Suppressor macrophage (primary cell): ENCODE results near the gene MMP26.

Experiments used
- DNase-seq, 4 experiments: peaks; one replicate each; pipeline ENCODE4 v3.0.0-alpha.2; 2020 to 2022
- total RNA-seq, 17 experiments: gene quantifications; one replicate each; lab custom pipeline; 2026; ENCODE audit warnings: mixed read lengths in 6 of 17, inconsistent platforms in 3 of 17; lab: John Stamatoyannopoulos, UW

MMP26 gene
- 0 to 1.2 (median 0) reads per million in 17 experiments for total RNA-seq

GRCh38 chr11:4704054-4704789 is at the start of gene MMP26:
TSS of gene MMP26 (plus strand) at chr11:4704784.
- DNase-seq, result no peak

- DNase-seq, result no peak
These were observed 45.7 kb upstream of the MMP26 start for GRCh38 chr11:4658629-4659445.

GRCh38 chr11:4662876-4663275 is 41.7 kb upstream of the MMP26 start:
- no peak for DNase-seq

- DNase-seq, result no peak
These were observed 40.4 kb upstream of the MMP26 start for GRCh38 chr11:4664183-4664582.

- DNase-seq, result no peak
These were observed 39.8 kb upstream of the MMP26 start for GRCh38 chr11:4664786-4665185.

- DNase-seq, result no peak
These were observed 39.2 kb upstream of the MMP26 start for GRCh38 chr11:4665424-4665823.

GRCh38 chr11:4671741-4672140 is 32.8 kb upstream of the MMP26 start:
- no peak for DNase-seq

- no peak for DNase-seq
These were observed 32.1 kb upstream of the MMP26 start for GRCh38 chr11:4672470-4672869.

- DNase-seq, result no peak
These were observed 30.8 kb upstream of the MMP26 start for GRCh38 chr11:4673781-4674180.

- DNase-seq, result no peak
These were observed 26.6 kb upstream of the MMP26 start for GRCh38 chr11:4677948-4678347.

GRCh38 chr11:4680341-4680740 is 24.2 kb upstream of the MMP26 start:
- no peak for DNase-seq

GRCh38 chr11:4682623-4683419 is 21.8 kb upstream of the MMP26 start:
- DNase-seq, result no peak

- DNase-seq, result no peak
These were observed 19.8 kb upstream of the MMP26 start for GRCh38 chr11:4684631-4685285.

- no peak for DNase-seq
These were observed 9.1 kb upstream of the MMP26 start for GRCh38 chr11:4695442-4695841.

- no peak for DNase-seq
These were observed 7.0 kb upstream of the MMP26 start, which contains the start of gene OR51E2 for GRCh38 chr11:4697585-4697984. TSS of gene OR51E2 (minus strand) at chr11:4697853. CDS start at chr11:4682711, 15,142 bp downstream.

GRCh38 chr11:4699697-4700435 is 4.7 kb upstream of the MMP26 start:
- no peak for DNase-seq

- DNase-seq, result no peak
These were observed 4.2 kb upstream of the MMP26 start for GRCh38 chr11:4700436-4700820.

GRCh38 chr11:4704790-4705334 is 278 bp downstream of the MMP26 start:
- DNase-seq, result no peak

GRCh38 chr11:4713241-4713640 is 8.7 kb downstream of the MMP26 start:
- DNase-seq, result no peak

- no peak for DNase-seq
These were observed 9.7 kb downstream of the MMP26 start for GRCh38 chr11:4714300-4714699.
